NCI-H2029 treated with DMSO at 0.1 percent for 48 hours (cell line): ENCODE measurements around the gene KIAA1549.
"Not testable (repeated sequence)": the region's sequence is repeated elsewhere in the genome, so short reads cannot be mapped to it uniquely, and the experiment has no call there.

Experiments used
- DNase-seq: peaks from one replicate; lab custom pipeline; 2025; lab: John Stamatoyannopoulos, UW

The KIAA1549 gene

DNA sequence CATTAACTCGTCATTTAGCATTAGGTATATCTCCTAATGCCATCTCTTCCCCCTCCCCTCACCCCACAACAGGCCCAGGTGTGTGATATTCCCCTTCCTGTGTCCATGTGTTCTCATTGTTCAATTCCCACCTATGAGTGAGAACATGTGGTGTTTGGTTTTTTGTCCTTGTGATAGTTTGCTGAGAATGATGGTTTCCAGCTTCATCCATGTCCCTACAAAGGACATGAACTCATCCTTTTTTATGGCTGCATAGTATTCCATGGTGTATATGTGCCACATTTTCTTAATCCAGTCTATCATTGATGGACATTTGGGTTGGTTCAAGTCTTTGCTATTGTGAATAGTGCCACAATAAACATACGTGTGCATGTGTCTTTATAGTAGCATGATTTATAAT is 169.9 kb downstream of the KIAA1549 start:
- not testable (repeated sequence) for DNase-seq

DNA sequence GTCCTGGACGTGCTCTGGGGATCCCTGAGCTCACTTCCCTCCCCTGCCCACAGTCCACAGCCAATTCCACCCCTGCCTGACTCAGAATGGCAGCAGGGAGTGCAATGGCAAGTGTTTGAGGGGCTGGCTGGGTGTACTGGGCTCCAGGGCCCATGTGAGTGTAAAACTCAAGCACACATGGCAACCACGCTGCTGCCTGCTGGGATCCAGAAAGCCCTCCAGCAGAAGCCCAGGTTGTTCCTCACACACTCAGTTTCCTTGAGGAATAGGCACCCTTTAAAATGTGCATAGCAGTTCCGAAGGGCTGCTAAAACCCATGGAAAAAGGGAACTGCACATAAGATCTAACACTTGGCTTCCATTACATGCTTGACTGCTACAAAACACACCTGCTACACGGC is 171.8 kb downstream of the KIAA1549 start:
- no peak for DNase-seq

DNA sequence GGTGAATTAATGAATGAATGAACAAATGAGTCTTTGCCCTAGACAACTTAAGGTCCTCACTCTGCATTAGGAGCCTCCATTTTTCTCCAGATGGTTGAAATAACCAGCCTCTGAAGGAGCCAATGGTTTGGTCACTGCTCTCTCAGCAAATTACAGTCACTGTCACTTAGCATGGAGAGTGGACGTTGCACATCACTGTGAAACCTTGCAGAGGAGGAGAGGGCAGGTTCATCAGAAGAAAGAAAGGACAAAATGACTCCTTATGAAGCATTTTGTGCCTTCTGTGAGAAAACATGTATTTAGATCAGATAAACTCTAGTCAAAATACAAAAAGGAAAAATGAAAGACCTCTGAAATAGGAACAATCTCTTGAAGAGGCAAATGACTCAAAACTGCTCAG is 176.6 kb downstream of the KIAA1549 start:
- no peak for DNase-seq

DNA sequence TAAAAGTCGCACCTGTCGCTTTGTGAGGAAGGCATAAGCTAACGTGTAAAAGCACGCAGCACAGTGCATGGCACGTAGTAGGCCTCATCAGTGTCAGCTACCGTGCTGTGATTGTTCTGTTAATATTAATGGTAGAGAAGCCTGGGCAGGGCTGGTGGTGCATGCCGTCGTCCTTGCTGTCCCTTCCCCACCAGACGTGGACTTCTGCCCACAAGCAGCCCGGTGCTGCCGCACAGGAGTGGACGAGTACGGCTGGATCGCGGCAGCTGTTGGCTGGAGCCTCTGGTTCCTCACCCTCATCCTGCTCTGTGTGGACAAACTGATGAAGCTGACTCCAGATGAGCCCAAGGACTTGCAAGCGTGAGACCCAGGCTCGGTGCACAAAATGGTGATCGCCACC is 178.5 kb downstream of the KIAA1549 start:
- DNase-seq: no peak

GRCh38 chr7:138801256-138801655 is 179.9 kb downstream of the KIAA1549 start:
- no peak for DNase-seq

GRCh38 chr7:138799336-138800000 is 181.7 kb downstream of the KIAA1549 start:
- DNase-seq: no peak

DNA sequence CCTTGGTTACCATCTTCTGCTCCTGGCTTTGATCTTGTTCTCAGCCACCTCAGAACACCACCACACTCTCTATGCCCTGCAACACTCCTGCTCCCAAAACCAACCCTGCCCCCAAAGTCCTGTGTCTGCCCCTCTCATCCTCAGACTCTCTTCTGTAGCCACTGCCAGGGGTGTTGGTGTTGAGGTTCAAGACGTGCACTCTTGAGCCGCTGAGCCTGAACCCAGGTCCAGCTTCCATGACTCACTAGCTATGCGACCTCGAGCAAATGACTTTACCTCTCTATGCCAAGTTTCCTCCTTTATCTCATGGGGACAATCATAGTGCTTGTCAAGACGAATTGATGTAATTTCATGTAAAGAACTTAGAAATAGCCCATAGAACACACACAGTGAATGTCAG is 182.4 kb downstream of the KIAA1549 start:
- no peak for DNase-seq

DNA sequence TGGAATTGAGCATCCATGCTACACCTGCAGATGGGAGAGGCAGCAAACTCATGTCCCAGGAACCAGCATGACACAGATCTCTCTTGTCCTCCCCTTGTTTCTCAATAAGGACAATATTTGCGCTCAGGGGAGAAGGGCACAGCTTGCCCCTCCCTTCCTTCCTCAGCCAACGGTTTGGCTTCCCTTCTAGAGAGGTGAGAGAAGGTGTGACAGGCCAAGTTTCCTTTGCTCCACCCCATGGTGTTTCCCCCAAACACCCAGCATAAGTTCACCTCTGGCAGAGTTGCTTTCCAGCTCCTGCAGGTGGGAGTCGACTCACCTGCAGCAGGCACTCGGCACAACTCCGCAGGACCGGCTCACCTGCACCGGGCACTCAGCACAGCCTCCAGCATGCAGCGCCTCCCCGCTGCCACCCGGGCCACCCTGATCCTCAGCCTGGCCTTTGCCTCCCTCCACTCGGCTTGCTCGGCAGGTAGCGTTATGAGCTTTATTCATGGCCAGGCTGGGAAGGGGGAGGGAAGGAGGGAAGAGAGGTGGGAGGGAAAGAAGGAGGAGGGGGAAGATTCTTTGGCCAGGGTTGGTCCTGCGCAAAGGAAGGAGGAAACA is 183.4 kb downstream of the KIAA1549 start, which contains the start of the genes ATP6V0A4 and TMEM213:
TSS of gene ATP6V0A4 (minus strand) at position 482 of the 606 bp plus-strand sequence. CDS start 26,949 bp downstream, outside the sequence.
TSS of gene TMEM213 (plus strand) at position 280 of the 606 bp plus-strand sequence. CDS start at position 391, 111 bp downstream.
- DNase-seq: no peak

- DNase-seq: not testable (repeated sequence)
Measured at GRCh38 chr7:138797046-138797445, 184.1 kb downstream of the KIAA1549 start.

DNA sequence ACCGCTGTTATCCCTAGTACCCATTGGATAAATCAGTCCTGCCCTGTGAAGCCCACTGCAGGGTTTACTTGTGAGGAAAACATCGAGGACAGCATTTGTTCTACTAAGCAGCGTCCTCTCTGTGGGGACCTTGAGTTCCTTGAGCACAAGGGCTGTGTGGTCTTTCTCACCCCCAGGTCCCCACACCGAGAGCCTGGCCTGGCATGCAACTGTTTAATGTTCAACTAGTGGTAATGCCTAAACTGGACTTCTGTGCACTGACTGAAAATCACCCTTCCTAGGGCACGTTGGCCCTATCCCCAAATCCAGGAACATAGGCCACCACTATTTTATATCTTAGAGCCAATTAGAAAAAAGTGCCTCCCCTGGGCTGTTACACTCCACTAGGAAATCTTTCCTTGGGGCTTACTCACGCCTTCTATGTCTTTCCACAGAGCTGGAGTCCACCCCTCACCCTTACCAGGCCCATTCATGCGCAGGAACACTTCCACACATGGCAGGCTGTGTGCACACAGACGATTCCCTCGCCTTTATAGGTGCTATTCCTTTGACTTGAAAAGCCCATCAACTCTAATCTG is 185.1 kb downstream of the KIAA1549 start:
- DNase-seq: no peak

- DNase-seq: no peak
Measured at GRCh38 chr7:138785587-138786437, 195.4 kb downstream of the KIAA1549 start.

DNA sequence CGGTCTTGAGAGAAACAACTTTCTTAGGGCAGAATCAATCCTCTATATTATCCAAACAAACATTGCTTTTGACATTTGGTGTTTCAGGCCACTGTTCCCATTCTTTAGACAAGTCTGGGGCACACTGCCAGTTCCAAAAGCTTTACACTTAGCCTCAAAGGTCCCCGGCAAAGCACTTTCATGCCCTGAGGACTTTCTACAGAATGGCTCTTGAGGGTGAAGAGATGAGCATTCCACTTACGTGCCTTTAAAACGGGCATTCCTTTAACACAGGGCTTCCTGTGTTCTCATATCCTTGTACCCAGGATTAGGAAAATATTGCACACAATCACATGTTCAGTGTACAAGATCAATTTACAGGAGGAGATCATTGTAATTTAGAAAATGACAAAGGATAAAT is 196.5 kb downstream of the KIAA1549 start:
- peak; percentile 76 for DNase-seq
